CD1c-positive myeloid dendritic cell (primary cell): ENCODE measurements around the gene OR2T11.
A peak's percentile ranks its signal among the peaks of the same experiment; 100 is the strongest.
"Not testable (repeated sequence)": the region's sequence is repeated elsewhere in the genome, so short reads cannot be mapped to it uniquely, and the experiment has no call there.

Experiments used
- DNase-seq: peaks from one replicate; pipeline ENCODE4 v3.0.0-alpha.2; 2016; ENCODE audit errors: extremely low spot score

OR2T11 gene, protein sequence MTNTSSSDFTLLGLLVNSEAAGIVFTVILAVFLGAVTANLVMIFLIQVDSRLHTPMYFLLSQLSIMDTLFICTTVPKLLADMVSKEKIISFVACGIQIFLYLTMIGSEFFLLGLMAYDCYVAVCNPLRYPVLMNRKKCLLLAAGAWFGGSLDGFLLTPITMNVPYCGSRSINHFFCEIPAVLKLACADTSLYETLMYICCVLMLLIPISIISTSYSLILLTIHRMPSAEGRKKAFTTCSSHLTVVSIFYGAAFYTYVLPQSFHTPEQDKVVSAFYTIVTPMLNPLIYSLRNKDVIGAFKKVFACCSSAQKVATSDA

DNA sequence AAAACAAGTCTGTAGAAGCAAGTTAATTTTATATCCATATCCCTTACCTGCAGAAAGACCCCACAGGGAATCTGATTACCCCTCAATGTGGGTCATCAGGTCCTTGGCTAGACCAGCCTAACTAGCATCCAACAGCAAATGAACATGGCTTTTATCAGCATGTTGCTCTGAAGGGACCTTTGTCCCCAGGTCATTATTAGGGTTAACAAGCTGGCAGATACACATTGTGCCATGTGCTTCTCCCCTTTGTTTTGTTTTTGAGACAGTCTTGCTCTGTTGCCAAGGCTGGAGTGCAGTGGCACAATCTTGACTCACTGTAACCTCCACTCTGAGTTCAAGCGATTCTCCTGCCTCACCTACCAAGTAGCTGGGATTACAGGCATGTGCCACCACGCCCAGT is at the start of gene OR2T11:
Gene OR2T11, minus strand, starts transcription at position 101 of the 400 bp plus-strand sequence. CDS start 7,963 bp downstream, outside the sequence.
- not testable (repeated sequence) for DNase-seq

GRCh38 chr1:248681651-248682050 is 46.8 kb upstream of the OR2T11 start:
- DNase-seq: no peak

GRCh38 chr1:248670003-248670402 is 35.1 kb upstream of the OR2T11 start:
- DNase-seq: no peak

GRCh38 chr1:248663453-248664328 is 28.8 kb upstream of the OR2T11 start:
- DNase-seq: not testable (repeated sequence)

GRCh38 chr1:248656797-248657196 is 21.9 kb upstream of the OR2T11 start:
- DNase-seq: not testable (repeated sequence)

GRCh38 chr1:248655354-248655753 is 20.5 kb upstream of the OR2T11 start, which contains the start of gene OR2T27:
Gene OR2T27, minus strand, starts transcription at chr1:248655528. Its CDS starts 4,644 bp downstream, at chr1:248650884.
- not testable (repeated sequence) for DNase-seq

GRCh38 chr1:248648770-248649536 is 14.1 kb upstream of the OR2T11 start:
- not testable (repeated sequence) for DNase-seq

DNA sequence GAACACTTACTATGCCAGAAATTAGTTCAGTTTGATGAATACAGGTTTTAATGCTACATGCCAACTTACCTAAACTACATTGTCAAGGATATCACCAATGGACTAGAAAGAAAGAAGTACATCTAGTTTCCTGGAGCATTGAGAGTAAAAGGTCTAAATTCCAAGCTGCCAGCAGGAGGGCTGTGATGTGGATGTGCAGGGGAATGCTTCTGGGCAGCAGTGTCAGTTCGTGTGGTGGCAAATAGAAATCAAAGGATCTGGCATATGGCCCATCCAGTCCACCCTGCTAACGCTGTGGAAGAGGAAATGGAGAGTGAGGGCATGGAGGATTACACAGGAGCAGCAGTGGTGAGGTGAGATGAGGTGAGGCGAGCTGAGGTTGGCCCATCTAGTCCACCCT is 10.3 kb upstream of the OR2T11 start, which contains the start of gene OR2T35:
Gene OR2T35, minus strand, starts transcription at position 101 of the 400 bp plus-strand sequence. CDS start 6,020 bp downstream, outside the sequence.
- not testable (repeated sequence) for DNase-seq

GRCh38 chr1:248642971-248643651 is 8.2 kb upstream of the OR2T11 start:
- DNase-seq: not testable (repeated sequence)

DNA sequence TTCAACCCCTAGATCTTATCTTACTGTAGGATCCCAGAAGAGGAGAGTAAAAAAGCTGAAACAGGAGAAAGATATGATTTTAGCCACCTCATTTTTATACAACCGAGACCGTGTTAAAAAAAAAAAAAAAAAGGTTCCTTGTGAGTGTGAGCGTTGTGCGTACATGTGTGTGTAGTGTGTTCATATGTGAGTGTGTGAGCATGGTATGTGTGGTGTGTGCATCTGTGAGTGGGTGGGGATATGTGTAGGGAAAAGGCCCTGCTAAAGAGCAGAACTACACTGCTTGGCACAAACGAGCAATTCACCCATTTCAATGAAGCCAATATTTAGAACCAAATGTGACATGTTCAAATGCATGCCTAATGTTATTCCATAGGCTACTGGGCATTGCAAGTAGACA is 6.7 kb upstream of the OR2T11 start:
- DNase-seq: not testable (repeated sequence)

GRCh38 chr1:248640906-248641305 is 6.0 kb upstream of the OR2T11 start:
- not testable (repeated sequence) for DNase-seq

GRCh38 chr1:248639652-248640051 is 4.8 kb upstream of the OR2T11 start:
- DNase-seq: not testable (repeated sequence)

DNA sequence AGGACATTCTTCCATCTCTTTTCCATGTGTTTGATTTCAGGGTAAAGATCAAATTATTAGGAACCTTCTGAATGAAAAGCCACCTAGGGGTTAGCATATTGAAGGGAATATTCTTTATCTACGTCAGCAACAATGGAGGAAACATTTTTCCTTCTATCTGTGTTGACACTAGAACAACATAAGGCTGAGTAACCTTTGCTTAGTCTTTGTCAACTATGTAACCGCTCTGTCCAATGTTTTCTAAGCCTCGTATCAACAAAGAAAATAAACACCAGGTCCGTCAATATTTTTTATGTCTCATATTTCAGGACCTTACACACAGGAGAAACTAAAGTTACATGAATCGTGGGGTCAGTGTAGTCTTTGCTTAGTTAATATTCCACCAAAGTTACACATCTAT is 1.7 kb upstream of the OR2T11 start:
- DNase-seq: not testable (repeated sequence)

- DNase-seq: no peak
Measured at GRCh38 chr1:248631354-248632008, 3.4 kb downstream of the OR2T11 start.

GRCh38 chr1:248630551-248630950 is 4.3 kb downstream of the OR2T11 start:
- no peak for DNase-seq

DNA sequence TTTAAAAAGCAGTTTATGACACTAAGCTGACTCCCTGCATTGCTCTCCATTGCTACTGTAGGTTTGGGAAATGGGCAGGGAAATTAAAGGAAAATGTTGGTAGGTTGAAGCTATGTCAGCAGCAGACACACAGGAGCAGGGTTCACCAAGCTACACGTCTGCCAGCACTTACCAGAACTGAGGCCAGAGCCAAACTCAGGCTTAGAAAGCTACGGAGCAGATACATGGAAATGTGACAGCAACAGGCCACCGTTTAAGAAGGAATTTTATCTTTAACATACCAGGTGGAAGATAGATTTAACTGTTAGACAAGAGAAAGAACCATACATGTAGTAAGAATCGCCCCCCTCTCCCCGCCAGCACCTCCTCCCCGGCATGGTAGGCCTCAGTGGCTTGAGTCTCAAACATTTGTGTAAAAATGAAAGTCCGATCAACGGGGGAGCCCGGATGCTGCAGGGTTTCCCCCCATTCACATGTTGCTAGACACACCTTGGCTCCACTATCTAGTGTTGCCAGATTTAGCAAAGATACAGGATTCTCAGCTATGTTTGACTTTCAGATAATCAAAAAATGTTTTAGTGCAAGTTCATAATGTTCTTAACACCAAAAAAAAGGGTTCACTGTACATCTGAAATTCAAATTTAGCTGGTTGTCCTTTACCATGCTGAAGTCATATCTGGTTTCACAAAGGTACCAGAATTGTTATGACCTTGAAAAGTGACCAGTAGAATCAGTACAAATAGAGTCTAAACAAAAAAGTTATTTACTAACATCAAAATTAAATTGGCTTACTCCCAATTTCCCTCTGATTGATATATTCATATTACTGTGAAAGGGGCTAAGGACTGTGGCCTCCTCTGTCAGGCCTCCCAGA is 6.7 kb downstream of the OR2T11 start:
- no peak for DNase-seq

DNA sequence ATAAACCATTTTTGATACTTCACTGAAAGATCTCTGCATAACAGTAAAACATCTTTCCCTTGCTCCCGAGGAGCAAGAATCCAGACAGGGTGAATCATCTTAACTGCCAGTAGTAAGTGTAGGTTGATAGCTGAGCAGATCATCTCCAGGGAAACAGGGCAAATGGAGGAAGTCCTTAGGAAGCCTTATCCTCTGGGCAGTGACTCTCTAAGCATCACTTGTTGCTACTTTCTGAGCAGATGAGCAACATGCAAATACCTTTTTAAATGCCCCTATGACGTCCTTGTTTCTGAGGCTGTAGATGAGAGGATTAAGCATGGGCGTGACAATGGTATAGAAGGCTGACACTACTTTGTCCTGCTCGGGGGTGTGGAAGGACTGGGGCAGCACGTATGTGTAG is 8.9 kb downstream of the OR2T11 start:
- DNase-seq: no peak

- DNase-seq: no peak
Measured at GRCh38 chr1:248625166-248625565, 9.7 kb downstream of the OR2T11 start.

GRCh38 chr1:248622570-248623001 is 12.3 kb downstream of the OR2T11 start:
- peak; percentile 54 for DNase-seq
